Panc1 (cell line): ENCODE data around the gene LRRC8C.

Source experiments
- CTCF ChIP-seq: fragments of 450-650 bp; IDR thresholded peaks from 2 replicates; pipeline ENCODE4 v1.5.1; 2017; ENCODE audit warnings: mild to moderate bottlenecking
- POLR2AphosphoS5 ChIP-seq: IDR thresholded peaks from 2 replicates; pipeline ENCODE4 v1.6.1; 2012; ENCODE audit warnings: mild to moderate bottlenecking, low read depth, low read length, moderate library complexity
- TCF7L2 ChIP-seq: IDR thresholded peaks from 2 replicates; pipeline ENCODE4 v1.6.1; 2011; ENCODE audit warnings: mild to moderate bottlenecking, low read depth, low read length, inconsistent platforms

DNA sequence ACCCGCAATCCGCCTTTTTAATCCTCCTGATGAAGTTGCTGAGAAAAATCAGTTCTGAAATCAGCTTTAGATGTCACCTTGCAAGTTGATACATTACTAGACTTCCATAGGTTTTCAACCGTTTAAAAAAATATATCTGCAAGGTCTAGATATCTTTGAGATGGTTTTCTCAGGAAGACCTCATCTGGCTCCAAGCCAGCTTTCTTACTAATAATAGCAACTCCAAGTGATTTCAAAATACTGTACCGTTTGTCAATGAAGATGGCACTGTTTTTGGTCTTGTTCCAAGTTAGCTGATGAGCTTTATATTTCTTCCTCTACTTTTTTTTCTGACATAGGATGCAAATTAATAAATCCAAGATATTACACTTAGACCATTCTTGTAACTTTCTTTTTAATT is 40.3 kb downstream of the LRRC8C start:
- TF ChIP-seq CTCF (no peak), POLR2AphosphoS5 (no peak), TCF7L2 (no peak)
